HL-60 (cell line): ENCODE data around the gene KLK2.

Experiments
- DNase-seq, 2 experiments: peaks; one replicate each; pipeline ENCODE4 v3.0.0-alpha.2; 2010 to 2020; ENCODE audit warnings: low read depth in 1 of 2, low spot score in 1 of 2
- H3K27ac ChIP-seq: fragments of 250-450 bp; sonication (Bioruptor Pico); replicated peaks from 2 replicates; pipeline ENCODE4 v1.5.1; 2020; ENCODE audit warnings: mild to moderate bottlenecking, moderate library complexity
- H3K27me3 ChIP-seq: fragments of 250-450 bp; sonication (Bioruptor Pico); 2 replicates; pipeline ENCODE4 v1.5.1; 2021; ENCODE audit warnings: mild to moderate bottlenecking, moderate library complexity; ENCODE audit not compliant: insufficient read depth, poor library complexity, severe bottlenecking
- H3K4me3 ChIP-seq: replicated peaks from 2 replicates; pipeline ENCODE4 v1.5.1; 2011; ENCODE audit warnings: mild to moderate bottlenecking, control low read depth, low read length; ENCODE audit not compliant: insufficient read depth
- CTCF ChIP-seq: IDR thresholded peaks from one replicate; pipeline ENCODE4 v1.5.1; 2011; ENCODE audit warnings: low read length, control low read depth, inconsistent platforms; ENCODE audit not compliant: insufficient read depth
- GABPA ChIP-seq: IDR thresholded peaks from 2 replicates; pipeline ENCODE4 v1.6.1; 2012; ENCODE audit warnings: low read depth
- POLR2AphosphoS5 ChIP-seq: IDR thresholded peaks from 2 replicates; pipeline ENCODE4 v1.6.1; 2012; ENCODE audit warnings: low read depth
- REST ChIP-seq: IDR thresholded peaks from 2 replicates; pipeline ENCODE4 v1.6.1; 2012; ENCODE audit warnings: low read depth; ENCODE audit not compliant: insufficient replicate concordance
- SPI1 ChIP-seq: IDR thresholded peaks from 2 replicates; pipeline ENCODE4 v1.6.1; 2012; ENCODE audit warnings: low read depth, mild to moderate bottlenecking, borderline replicate concordance

KLK2 gene

GRCh38 chr19:50890422-50891252 lies 17.4 kb downstream of the KLK2 start:
- no peak overlapping the region for H3K4me3 ChIP-seq
- no peak for DNase-seq
- TF ChIP-seq POLR2AphosphoS5 (no peak), SPI1 (no peak), GABPA (no peak), REST (no peak), CTCF (no peak)
- H3K27me3 ChIP-seq = peaks cover 3% of the 10 kb centered on the region
- no peak overlapping the region for H3K27ac ChIP-seq

- no peak for TF ChIP-seq SPI1
- TF ChIP-seq GABPA = no peak
- no peak for TF ChIP-seq REST
- no peak for TF ChIP-seq CTCF
- no peak for TF ChIP-seq POLR2AphosphoS5
- Histone ChIP-seq H3K27ac (no peak overlapping the region), H3K4me3 (no peak overlapping the region), H3K27me3 (peaks cover 3% of the 10 kb centered on the region)
- DNase-seq = no peak
Observed at GRCh38 chr19:50891253-50891625, 18.0 kb downstream of the KLK2 start.

- no peak for DNase-seq
- Histone ChIP-seq H3K4me3 (no peak overlapping the region), H3K27ac (no peak overlapping the region), H3K27me3 (peaks cover 5% of the 10 kb centered on the region)
- TF ChIP-seq POLR2AphosphoS5 (no peak), GABPA (no peak), SPI1 (no peak), CTCF (no peak), REST (no peak)
Observed at GRCh38 chr19:50893047-50893736, 20.0 kb downstream of the KLK2 start.
